Measurements from ENCODE around the gene DOCK10. TPM values are rescaled to one million over a fixed set of nuclear protein-coding genes. Genes with fewer than 3 reads are reported as not detected.
"Not testable (repeated sequence)": the region's sequence is repeated elsewhere in the genome, so short reads cannot be mapped to it uniquely, and the experiment has no call there.

Gene DOCK10
- polyA plus RNA-seq, 1 donor (not counting 4 experiments of a cell fraction or from before 2014, with no cell fraction given) = 2.5 TPM

- H3K79me2 ChIP-seq (ENCODE audit: control insufficient read depth, insufficient read depth, low read length) = no peaks in the 10 kb centered on the region
- no peak overlapping the region for H3K4me2 ChIP-seq (ENCODE audit: control insufficient read depth, extremely low read depth, insufficient read depth, low read depth, low read length)
- no peak overlapping the region for H3K27ac ChIP-seq (ENCODE audit: control insufficient read depth, insufficient read depth, low read length)
- H3K9me3 ChIP-seq (ENCODE audit: control insufficient read depth, low read depth, low read length) = no peaks in the 10 kb centered on the region
- no peaks in the 10 kb centered on the region for H3K27me3 ChIP-seq (ENCODE audit: control insufficient read depth, extremely low read depth, insufficient read depth, low read length)
- TF ChIP-seq CTCF (optimal IDR thresholded peaks at IDR 0.05 in 1 of 3, IDR thresholded peaks at IDR 0.05 in 1 of 3, conservative IDR thresholded peaks at IDR 0.05 in 1 of 3; ENCODE audit: extremely low read depth in 1 of 3, insufficient read depth in 2 of 3, low read length in 3 of 3) (no peak), EZH2 (IDR thresholded peaks at IDR 0.05; ENCODE audit: low read length) (no peak)
- FAIRE-seq (peak; percentile 49), DNase-seq (ENCODE audit: low read depth, low spot score) (no peak)
- no peak overlapping the region for H2AFZ ChIP-seq (ENCODE audit: control insufficient read depth, low read length)
- H3K9me1 ChIP-seq (ENCODE audit: control insufficient read depth, extremely low read depth, insufficient read depth, low read length) = no peaks in the 10 kb centered on the region
- no peaks in the 10 kb centered on the region for H4K20me1 ChIP-seq (ENCODE audit: control insufficient read depth, extremely low read depth, insufficient read depth, low read length)
- no peaks in the 10 kb centered on the region for H3K36me3 ChIP-seq (ENCODE audit: control insufficient read depth in 2 of 2, extremely low read depth in 1 of 2, insufficient read depth in 2 of 2, low read length in 2 of 2)
- no peak overlapping the region for H3K9ac ChIP-seq (ENCODE audit: control insufficient read depth, extremely low read depth, insufficient read depth, low read length)
- dilution Hi-C loops (cut with MboI; ENCODE audit: extremely low pct_ligation_motif_present, low sequenced_read_pairs) = no loop called here
- H3K4me3 ChIP-seq (ENCODE audit: control insufficient read depth in 2 of 3, extremely low read depth in 1 of 3, insufficient read depth in 2 of 3, low read depth in 1 of 3, low read length in 3 of 3) = no peak overlapping the region
- H3K4me1 ChIP-seq (ENCODE audit: control insufficient read depth, extremely low read depth, insufficient read depth, low read length) = no peaks in the 10 kb centered on the region
These were observed 123.4 kb downstream of the DOCK10 start for GRCh38 chr2:224918626-224919471.

GRCh38 chr2:224917246-224917645, 125.0 kb downstream of the DOCK10 start:
- H3K9me3 ChIP-seq (ENCODE audit: control insufficient read depth, low read depth, low read length); H2AFZ ChIP-seq (ENCODE audit: control insufficient read depth, low read length); H3K27ac ChIP-seq (ENCODE audit: control insufficient read depth, insufficient read depth, low read length); H3K79me2 ChIP-seq (ENCODE audit: control insufficient read depth, insufficient read depth, low read length); H3K4me2 ChIP-seq (ENCODE audit: control insufficient read depth, extremely low read depth, insufficient read depth, low read depth, low read length); FAIRE-seq; H3K27me3 ChIP-seq (ENCODE audit: control insufficient read depth, extremely low read depth, insufficient read depth, low read length); H3K9me1 ChIP-seq (ENCODE audit: control insufficient read depth, extremely low read depth, insufficient read depth, low read length); H3K36me3 ChIP-seq (ENCODE audit: control insufficient read depth in 2 of 2, extremely low read depth in 1 of 2, insufficient read depth in 2 of 2, low read length in 2 of 2); H3K4me3 ChIP-seq (ENCODE audit: control insufficient read depth in 2 of 3, extremely low read depth in 1 of 3, insufficient read depth in 2 of 3, low read depth in 1 of 3, low read length in 3 of 3); H3K4me1 ChIP-seq (ENCODE audit: control insufficient read depth, extremely low read depth, insufficient read depth, low read length); DNase-seq (ENCODE audit: low read depth, low spot score); H4K20me1 ChIP-seq (ENCODE audit: control insufficient read depth, extremely low read depth, insufficient read depth, low read length); H3K9ac ChIP-seq (ENCODE audit: control insufficient read depth, extremely low read depth, insufficient read depth, low read length); dilution Hi-C loops (cut with MboI; ENCODE audit: extremely low pct_ligation_motif_present, low sequenced_read_pairs): not testable (repeated sequence)
